HL-60 (cell line): ENCODE measurements around the gene PIGQ.

ENCODE experiments used
- CTCF ChIP-seq: IDR thresholded peaks from one replicate; pipeline ENCODE4 v1.5.1; 2011; ENCODE audit warnings: low read length, control low read depth, inconsistent platforms; ENCODE audit not compliant: insufficient read depth
- GABPA ChIP-seq: IDR thresholded peaks from 2 replicates; pipeline ENCODE4 v1.6.1; 2012; ENCODE audit warnings: low read depth
- POLR2AphosphoS5 ChIP-seq: IDR thresholded peaks from 2 replicates; pipeline ENCODE4 v1.6.1; 2012; ENCODE audit warnings: low read depth
- REST ChIP-seq: IDR thresholded peaks from 2 replicates; pipeline ENCODE4 v1.6.1; 2012; ENCODE audit warnings: low read depth; ENCODE audit not compliant: insufficient replicate concordance

- TF ChIP-seq CTCF (no peak), REST (no peak), POLR2AphosphoS5 (no peak), GABPA (no peak)
These were observed 8.4 kb upstream of the PIGQ start for GRCh38 chr16:561413-561794.
